Measurements from ENCODE around the gene RPL21.
"Not testable (repeated sequence)": the region's sequence is repeated elsewhere in the genome, so short reads cannot be mapped to it uniquely, and the experiment has no call there.

Gene RPL21

DNA sequence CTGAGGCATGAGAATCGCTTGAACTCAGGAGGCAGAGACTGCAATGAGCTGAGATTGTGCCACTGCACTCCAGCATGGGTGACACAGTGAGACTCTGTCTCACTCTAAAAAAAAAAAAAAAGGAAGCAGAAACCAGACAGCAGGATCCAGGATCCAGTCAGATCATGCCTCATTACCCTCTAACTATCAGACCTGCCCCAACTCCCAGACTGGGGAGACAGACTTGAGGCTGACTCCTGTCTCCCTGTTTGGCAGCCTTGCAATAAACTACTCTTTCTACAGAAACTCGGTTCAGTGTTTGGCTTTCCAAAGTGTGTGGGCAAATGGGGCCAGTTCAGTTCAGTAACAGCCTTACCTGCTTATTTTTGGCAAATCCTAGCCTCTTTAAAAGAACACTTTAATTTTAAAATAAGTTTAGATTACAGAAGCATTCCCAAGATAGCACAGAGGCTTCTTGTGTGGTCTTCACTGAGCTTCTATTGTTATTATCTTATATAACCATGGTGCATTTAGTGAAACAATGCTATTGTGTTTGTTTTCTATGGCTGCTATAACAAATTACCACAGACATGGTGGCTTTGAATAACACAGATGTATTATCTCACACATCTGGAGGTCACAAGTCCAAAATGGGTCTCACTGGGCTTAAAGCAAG is 37.8 kb downstream of the RPL21 start:
- H3K36me3 ChIP-seq (ENCODE audit: control insufficient read depth, insufficient read depth, low read length): no peaks in the 10 kb centered on the region
- H3K27ac ChIP-seq (ENCODE audit: low read depth, low read length, severe bottlenecking): no peak overlapping the region
- H3K4me1 ChIP-seq (ENCODE audit: control insufficient read depth, insufficient read depth, low read length, poor library complexity, severe bottlenecking): no peaks in the 10 kb centered on the region
- no peak overlapping the region for H3K4me3 ChIP-seq (ENCODE audit: extremely low read depth, insufficient read depth, low read length, poor library complexity, severe bottlenecking)
- 91 to 94% methylated on average over 1 to 2 of the region's 2 CpGs for WGBS, 2 experiments (ENCODE audit: insufficient coverage in 2 of 2)
- H3K9me3 ChIP-seq (ENCODE audit: control insufficient read depth, low read length): no peaks in the 10 kb centered on the region

GRCh38 chr13:27290715-27291114 is 39.4 kb downstream of the RPL21 start:
- H3K9me3 ChIP-seq (ENCODE audit: control insufficient read depth, low read length): no peaks in the 10 kb centered on the region
- no peaks in the 10 kb centered on the region for H3K36me3 ChIP-seq (ENCODE audit: control insufficient read depth, insufficient read depth, low read length)
- WGBS, 2 experiments (ENCODE audit: insufficient coverage in 2 of 2): 76 to 87% methylated on average over 4 of the region's 4 CpGs
- H3K4me3 ChIP-seq (ENCODE audit: extremely low read depth, insufficient read depth, low read length, poor library complexity, severe bottlenecking): no peak overlapping the region
- H3K4me1 ChIP-seq (ENCODE audit: control insufficient read depth, insufficient read depth, low read length, poor library complexity, severe bottlenecking): no peaks in the 10 kb centered on the region
- no peak overlapping the region for H3K27ac ChIP-seq (ENCODE audit: low read depth, low read length, severe bottlenecking)

DNA sequence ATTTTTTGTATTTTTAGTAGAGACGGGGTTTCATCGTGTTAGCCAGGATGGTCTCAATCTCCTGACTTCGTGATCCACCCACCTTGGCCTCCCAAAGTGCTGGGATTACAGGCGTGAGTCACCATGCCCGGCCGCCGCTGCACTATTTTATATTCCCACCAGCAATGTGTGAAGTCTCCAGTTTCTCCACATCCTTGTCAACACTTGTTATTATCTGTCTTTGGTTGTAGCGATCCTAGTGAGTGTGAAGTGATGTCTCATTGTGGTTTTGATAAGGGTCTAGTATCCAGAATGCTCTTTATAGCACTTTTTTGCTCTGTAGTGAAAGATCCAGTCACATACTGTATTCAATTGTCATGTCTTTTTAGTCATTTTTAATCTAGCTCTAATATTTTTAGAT is 40.6 kb downstream of the RPL21 start:
- not testable (repeated sequence) for H3K4me1 ChIP-seq (ENCODE audit: control insufficient read depth, insufficient read depth, low read length, poor library complexity, severe bottlenecking); H3K9me3 ChIP-seq (ENCODE audit: control insufficient read depth, low read length); H3K36me3 ChIP-seq (ENCODE audit: control insufficient read depth, insufficient read depth, low read length); H3K4me3 ChIP-seq (ENCODE audit: extremely low read depth, insufficient read depth, low read length, poor library complexity, severe bottlenecking); H3K27ac ChIP-seq (ENCODE audit: low read depth, low read length, severe bottlenecking)
- WGBS, 2 experiments (ENCODE audit: insufficient coverage in 2 of 2): 95 to 100% methylated on average over 3 to 4 of the region's 8 CpGs

DNA sequence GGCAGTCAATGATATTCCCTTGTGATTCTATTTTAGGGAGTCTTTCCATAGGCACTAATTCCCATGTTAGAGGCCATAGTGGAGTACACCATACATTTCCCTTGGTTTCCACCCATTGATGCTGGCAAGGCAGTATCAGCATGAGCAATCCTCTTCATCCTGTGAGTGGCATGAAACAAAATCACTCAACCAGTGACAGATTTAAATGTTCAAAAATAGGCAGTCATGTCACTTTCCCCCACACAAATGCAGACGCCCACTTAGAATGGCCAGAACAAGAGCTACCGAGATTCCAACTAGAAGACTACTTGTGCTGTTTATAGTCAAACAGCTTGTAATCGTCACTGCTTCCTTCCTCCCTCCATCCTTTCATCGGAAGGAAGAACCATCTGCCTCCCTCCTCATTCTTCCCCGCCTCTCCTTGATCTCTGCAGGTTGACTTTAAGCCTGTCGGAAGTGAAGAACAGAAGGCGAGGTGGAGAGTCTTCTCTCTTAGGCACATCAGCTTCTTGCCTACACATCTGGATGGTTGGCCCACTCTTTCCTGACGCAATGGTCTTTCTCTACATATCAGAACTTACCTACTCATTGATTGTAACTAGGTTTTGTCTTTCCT is 41.8 kb downstream of the RPL21 start:
- Histone ChIP-seq H3K36me3 (ENCODE audit: control insufficient read depth, insufficient read depth, low read length) (no peaks in the 10 kb centered on the region), H3K27ac (ENCODE audit: low read depth, low read length, severe bottlenecking) (no peak overlapping the region), H3K9me3 (ENCODE audit: control insufficient read depth, low read length) (no peaks in the 10 kb centered on the region), H3K4me1 (ENCODE audit: control insufficient read depth, insufficient read depth, low read length, poor library complexity, severe bottlenecking) (no peaks in the 10 kb centered on the region), H3K4me3 (ENCODE audit: extremely low read depth, insufficient read depth, low read length, poor library complexity, severe bottlenecking) (no peak overlapping the region)
- WGBS, 2 experiments (ENCODE audit: insufficient coverage in 2 of 2): 84 to 85% methylated on average over 5 to 6 of the region's 8 CpGs

GRCh38 chr13:27293873-27294515 is 42.6 kb downstream of the RPL21 start:
- Histone ChIP-seq H3K36me3 (ENCODE audit: control insufficient read depth, insufficient read depth, low read length) (no peaks in the 10 kb centered on the region), H3K4me3 (ENCODE audit: extremely low read depth, insufficient read depth, low read length, poor library complexity, severe bottlenecking) (no peak overlapping the region), H3K27ac (ENCODE audit: low read depth, low read length, severe bottlenecking) (no peak overlapping the region), H3K4me1 (ENCODE audit: control insufficient read depth, insufficient read depth, low read length, poor library complexity, severe bottlenecking) (no peaks in the 10 kb centered on the region), H3K9me3 (ENCODE audit: control insufficient read depth, low read length) (no peaks in the 10 kb centered on the region)
- WGBS, 2 experiments (ENCODE audit: insufficient coverage in 2 of 2): 97 to 100% methylated on average over 2 to 3 of the region's 4 CpGs

- Histone ChIP-seq H3K4me3 (ENCODE audit: extremely low read depth, insufficient read depth, low read length, poor library complexity, severe bottlenecking) (no peak overlapping the region), H3K9me3 (ENCODE audit: control insufficient read depth, low read length) (no peaks in the 10 kb centered on the region), H3K27ac (ENCODE audit: low read depth, low read length, severe bottlenecking) (no peak overlapping the region), H3K36me3 (ENCODE audit: control insufficient read depth, insufficient read depth, low read length) (no peaks in the 10 kb centered on the region), H3K4me1 (ENCODE audit: control insufficient read depth, insufficient read depth, low read length, poor library complexity, severe bottlenecking) (no peaks in the 10 kb centered on the region)
- 94 to 96% methylated on average over 5 to 6 of the region's 7 CpGs for WGBS, 2 experiments (ENCODE audit: insufficient coverage in 2 of 2)
Observed at GRCh38 chr13:27295096-27295495, 43.7 kb downstream of the RPL21 start.

- Histone ChIP-seq H3K4me1 (ENCODE audit: control insufficient read depth, insufficient read depth, low read length, poor library complexity, severe bottlenecking) (no peaks in the 10 kb centered on the region), H3K4me3 (ENCODE audit: extremely low read depth, insufficient read depth, low read length, poor library complexity, severe bottlenecking) (no peak overlapping the region), H3K36me3 (ENCODE audit: control insufficient read depth, insufficient read depth, low read length) (no peaks in the 10 kb centered on the region), H3K27ac (ENCODE audit: low read depth, low read length, severe bottlenecking) (no peak overlapping the region), H3K9me3 (ENCODE audit: control insufficient read depth, low read length) (no peaks in the 10 kb centered on the region)
- WGBS, 2 experiments (ENCODE audit: insufficient coverage in 2 of 2): 96 to 100% methylated on average over 2 of the region's 4 CpGs
Observed at GRCh38 chr13:27295660-27296059, 44.3 kb downstream of the RPL21 start.

- Histone ChIP-seq H3K27ac (ENCODE audit: low read depth, low read length, severe bottlenecking) (no peak overlapping the region), H3K4me1 (ENCODE audit: control insufficient read depth, insufficient read depth, low read length, poor library complexity, severe bottlenecking) (no peaks in the 10 kb centered on the region), H3K9me3 (ENCODE audit: control insufficient read depth, low read length) (no peaks in the 10 kb centered on the region), H3K4me3 (ENCODE audit: extremely low read depth, insufficient read depth, low read length, poor library complexity, severe bottlenecking) (no peak overlapping the region), H3K36me3 (ENCODE audit: control insufficient read depth, insufficient read depth, low read length) (no peaks in the 10 kb centered on the region)
- 81 to 86% methylated on average over 7 to 8 of the region's 8 CpGs for WGBS, 2 experiments (ENCODE audit: insufficient coverage in 2 of 2)
Observed at GRCh38 chr13:27296496-27296895, 45.1 kb downstream of the RPL21 start.

DNA sequence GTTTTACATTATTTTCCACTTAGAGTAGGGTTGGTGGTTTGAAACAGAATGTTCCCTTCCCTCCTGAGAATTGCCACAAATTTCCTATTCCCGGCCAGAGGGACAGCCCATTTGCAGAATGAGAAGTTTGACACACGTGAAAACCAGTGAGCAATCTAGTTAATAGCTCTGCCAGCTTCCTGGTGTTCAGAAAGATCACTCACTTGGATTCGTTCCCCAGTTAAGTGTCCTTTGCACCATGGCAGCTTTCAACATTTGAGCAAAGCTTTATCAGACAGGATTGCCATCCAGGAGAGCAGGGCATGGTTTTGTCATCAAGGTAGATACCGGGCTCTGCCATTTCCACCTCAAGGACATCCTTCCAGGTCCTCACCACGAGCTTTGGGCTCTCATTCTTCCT is 47.5 kb downstream of the RPL21 start:
- H3K27ac ChIP-seq (ENCODE audit: low read depth, low read length, severe bottlenecking): no peak overlapping the region
- no peak overlapping the region for H3K4me3 ChIP-seq (ENCODE audit: extremely low read depth, insufficient read depth, low read length, poor library complexity, severe bottlenecking)
- 87 to 90% methylated on average over 4 of the region's 5 CpGs for WGBS, 2 experiments (ENCODE audit: insufficient coverage in 2 of 2)
- no peaks in the 10 kb centered on the region for H3K36me3 ChIP-seq (ENCODE audit: control insufficient read depth, insufficient read depth, low read length)
- H3K4me1 ChIP-seq (ENCODE audit: control insufficient read depth, insufficient read depth, low read length, poor library complexity, severe bottlenecking): no peaks in the 10 kb centered on the region
- no peaks in the 10 kb centered on the region for H3K9me3 ChIP-seq (ENCODE audit: control insufficient read depth, low read length)

DNA sequence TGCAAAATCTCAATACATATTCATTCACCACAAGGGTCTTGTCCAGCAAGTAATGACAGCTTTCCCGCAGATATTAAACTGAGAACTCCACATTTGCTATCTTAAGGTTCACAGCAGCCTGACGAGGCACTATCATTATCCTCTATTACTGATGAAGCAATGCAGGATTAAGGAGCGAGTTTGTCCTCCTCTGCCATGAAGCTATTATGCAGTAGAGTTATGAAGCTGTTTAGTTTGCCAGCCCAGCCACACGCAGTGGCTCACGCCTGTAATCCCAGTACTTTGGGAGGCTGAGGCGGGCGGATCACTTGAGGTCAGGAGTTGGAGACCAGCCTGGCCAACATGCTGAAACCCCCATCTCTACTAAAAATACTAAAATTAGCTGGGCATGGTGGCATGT is 49.0 kb downstream of the RPL21 start:
- 89 to 95% methylated on average over 3 to 6 of the region's 7 CpGs for WGBS, 2 experiments (ENCODE audit: insufficient coverage in 2 of 2)

More for the DNA sequence above, 49.0 kb downstream of the RPL21 start:
- H3K4me1 ChIP-seq (ENCODE audit: control insufficient read depth, insufficient read depth, low read length, poor library complexity, severe bottlenecking); H3K27ac ChIP-seq (ENCODE audit: low read depth, low read length, severe bottlenecking); H3K9me3 ChIP-seq (ENCODE audit: control insufficient read depth, low read length); H3K36me3 ChIP-seq (ENCODE audit: control insufficient read depth, insufficient read depth, low read length); H3K4me3 ChIP-seq (ENCODE audit: extremely low read depth, insufficient read depth, low read length, poor library complexity, severe bottlenecking): not testable (repeated sequence)

Measured in mesodermal cell (in vitro differentiated cells).